ENCODE measurements around the gene TCF7. TPM values are rescaled to one million over a fixed set of nuclear protein-coding genes. Genes with fewer than 3 reads are reported as not detected.

The TCF7 gene
- total RNA-seq, 1 donor from 2014 or later: 4.6 TPM

DNA sequence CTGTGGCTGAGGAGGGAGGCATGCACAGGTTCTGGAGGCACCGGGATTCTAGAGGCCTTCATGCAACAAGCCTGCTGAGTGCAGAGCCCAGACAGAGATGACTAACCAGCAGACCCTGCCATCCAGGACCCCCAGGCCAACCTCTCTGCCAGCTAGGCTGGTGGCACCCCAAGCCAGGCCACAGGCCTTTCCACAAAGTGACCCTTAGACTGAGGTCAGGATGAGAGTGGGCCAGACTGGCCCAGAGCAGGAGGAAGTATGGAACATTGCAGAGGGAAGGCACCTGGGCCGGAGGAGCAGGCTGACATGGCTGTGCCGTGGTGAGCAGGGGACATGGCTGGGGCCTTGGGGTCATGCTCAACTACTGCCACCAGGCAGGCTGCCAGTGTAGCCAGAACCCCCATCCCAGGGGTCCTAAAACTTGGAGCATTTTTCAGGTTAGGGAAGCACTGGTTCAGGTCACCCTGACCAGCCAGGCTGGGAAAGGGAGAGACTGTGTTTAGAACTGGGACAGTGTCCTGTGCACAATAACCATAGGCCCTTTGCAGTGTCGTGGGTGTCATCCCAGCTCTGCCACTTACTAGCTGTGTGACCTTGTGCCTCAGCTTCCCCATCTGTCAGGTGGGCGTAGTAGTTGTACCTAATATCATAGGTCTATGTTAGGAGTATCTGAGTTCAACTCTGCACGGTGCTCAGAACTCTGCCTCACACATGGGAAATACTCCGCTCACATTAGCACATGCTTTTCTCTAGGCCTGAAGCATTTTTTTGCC, 17.3 kb downstream of the TCF7 start:
- no peak for ATAC-seq

DNA sequence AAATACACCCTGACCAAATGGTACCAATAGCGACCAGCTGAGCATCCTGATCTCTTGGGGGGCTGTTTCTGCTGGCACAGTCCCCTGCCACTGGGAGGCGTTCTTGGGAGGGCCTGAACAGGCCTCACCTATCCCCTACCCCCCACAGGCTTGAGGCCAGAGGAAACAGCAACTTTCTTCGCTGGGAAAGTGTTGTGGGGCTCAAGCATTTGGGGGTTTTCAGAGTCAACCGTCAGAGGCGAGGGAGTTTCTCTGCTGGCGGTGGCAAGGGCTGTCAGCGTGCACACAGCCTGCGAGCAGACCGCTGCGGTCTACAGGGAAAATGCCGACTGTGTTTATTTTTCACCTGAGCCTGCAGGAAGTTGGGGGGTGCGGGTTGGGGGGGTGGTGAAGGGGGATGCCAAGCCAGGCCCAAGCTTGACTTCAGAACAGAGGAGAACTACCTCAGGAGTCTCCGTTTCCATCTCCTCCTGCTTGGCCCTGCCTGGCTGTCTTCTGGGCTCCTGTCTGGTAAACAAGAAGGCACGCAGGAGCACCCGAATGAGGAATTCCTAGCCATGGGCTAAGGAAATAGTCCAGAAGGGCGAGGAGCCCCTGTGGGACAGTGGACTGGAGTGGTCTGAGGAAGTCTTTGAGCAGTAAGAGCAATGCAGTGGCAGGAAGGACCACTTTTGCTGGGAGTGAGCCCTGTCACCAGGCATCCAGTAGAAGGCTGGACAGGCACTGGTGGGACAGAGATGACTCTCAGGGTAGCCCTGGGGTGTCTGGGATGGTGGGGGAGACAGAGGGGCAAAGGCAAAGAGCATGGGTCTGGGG, 18.1 kb downstream of the TCF7 start:
- no peak for ATAC-seq

- no peak for ATAC-seq
These were observed 18.9 kb downstream of the TCF7 start for GRCh38 chr5:134133188-134133994.

DNA sequence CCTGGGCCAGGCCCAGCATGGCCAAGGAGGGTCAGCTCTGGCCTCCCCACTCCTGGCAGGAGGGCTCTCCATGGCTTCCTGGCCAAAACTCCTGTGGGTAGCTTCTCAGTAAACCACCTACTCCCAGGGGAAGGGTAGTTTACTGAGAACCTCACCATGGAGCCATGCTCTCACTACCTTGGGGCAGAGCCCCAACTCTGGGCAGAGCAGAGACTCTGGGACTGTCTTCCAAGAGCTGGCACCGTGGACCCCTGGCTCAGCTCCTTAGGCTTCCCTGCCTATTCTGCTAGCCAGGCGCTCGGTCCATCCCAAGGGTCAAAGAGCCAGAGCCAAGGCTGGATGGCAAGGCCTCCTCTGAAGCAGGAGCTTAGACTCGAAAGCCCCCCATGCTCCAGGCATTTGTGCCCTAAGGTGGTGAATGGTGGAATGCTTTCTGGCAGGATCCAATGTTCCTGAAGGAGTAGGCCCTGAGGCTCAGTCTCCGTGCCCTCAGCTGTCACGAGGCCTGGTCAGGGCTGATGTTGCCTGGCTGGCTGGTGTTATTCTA, 19.6 kb downstream of the TCF7 start:
- no peak for ATAC-seq

GRCh38 chr5:134135091-134135655, 20.7 kb downstream of the TCF7 start:
- no peak for ATAC-seq

DNA sequence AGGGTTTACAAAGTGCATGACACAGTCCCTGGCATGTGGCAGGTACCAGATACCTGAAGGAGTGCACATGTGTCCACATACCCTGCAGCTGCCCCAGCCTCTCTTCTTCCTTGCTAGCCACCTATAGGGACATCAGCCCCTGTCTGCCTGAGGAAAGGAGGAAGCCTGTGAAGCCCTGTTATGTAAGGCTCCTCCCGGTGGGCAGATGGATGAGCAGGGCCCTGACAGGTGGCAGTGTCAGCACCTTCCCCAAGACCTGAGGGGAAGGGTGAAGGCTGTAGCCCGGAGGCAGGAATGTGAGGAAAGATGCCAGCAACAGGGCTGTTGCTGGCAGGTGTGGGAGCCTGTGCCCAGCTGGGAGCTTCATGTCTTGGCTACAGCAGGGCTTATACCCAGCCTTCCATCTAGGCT, 21.7 kb downstream of the TCF7 start:
- ATAC-seq: no peak

DNA sequence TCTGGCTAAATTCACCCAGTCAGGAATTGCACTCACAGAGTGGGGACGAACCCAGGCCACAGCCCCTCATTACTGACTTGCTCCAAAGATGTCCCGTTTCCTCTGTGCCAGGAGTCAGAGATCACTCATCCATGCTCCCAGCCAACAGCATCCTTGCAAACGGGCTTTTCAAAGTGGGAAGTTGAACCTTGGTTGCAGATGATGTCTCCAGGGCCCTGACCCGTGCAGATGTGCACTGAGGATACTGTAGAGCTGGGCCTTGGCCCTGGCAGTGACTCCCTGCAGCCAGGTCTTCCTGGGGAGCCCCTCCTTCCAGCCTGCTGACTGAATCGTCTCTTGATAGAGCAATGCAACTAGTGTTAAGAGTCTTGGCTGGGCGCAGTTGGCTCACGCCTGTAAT, 22.3 kb downstream of the TCF7 start:
- no peak for ATAC-seq

DNA sequence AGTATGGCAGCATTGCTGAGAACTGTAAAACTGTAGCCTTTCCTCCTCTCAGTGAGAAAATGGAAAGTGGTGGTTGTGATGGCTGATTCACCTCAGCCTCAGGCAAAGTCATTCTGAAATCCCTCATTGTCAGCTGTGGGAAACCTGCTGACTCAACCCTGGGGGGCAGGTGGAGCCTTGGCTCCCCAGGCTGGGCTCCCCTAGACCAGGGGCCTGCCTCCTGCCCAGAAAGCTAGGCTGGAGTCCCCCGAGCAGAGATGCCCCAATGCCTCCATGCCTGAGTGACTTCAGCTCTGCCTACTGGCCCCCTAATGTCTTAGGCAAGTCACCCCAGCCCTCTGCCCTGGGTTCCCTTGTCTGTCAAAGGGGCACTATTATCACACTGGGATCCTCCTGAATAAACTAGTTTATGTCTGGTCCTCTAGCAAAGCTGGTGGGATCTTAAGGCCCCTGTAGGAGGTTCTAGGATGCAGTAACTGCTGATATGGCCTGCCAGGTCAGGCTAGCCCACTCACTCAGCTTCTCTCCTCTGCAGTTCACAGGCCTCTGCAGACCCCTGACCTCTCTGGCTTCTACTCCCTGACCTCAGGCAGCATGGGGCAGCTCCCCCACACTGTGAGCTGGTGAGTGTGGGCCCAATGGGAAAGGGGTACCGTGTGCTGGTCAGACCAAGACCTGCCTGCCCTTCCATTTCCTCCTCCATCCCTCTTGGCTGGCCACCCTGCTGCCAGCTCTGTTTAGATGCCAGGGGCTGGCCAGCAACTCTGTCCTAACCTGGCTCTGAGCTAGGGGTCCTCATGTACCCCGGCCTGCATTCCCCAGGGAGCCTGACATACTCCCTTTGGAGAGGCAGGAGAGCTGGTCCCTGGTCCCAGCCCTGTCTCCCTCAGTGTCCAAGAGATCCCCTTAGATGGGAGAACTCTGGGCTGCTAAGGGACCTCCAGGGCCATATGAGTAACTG, 24.2 kb downstream of the TCF7 start:
- no peak for ATAC-seq

- ATAC-seq: no peak
These were observed 24.9 kb downstream of the TCF7 start for GRCh38 chr5:134139377-134139851.

GRCh38 chr5:134139891-134140469, 25.5 kb downstream of the TCF7 start:
- no peak for ATAC-seq

GRCh38 chr5:134140530-134141201, 26.2 kb downstream of the TCF7 start:
- ATAC-seq: peak; percentile 79

DNA sequence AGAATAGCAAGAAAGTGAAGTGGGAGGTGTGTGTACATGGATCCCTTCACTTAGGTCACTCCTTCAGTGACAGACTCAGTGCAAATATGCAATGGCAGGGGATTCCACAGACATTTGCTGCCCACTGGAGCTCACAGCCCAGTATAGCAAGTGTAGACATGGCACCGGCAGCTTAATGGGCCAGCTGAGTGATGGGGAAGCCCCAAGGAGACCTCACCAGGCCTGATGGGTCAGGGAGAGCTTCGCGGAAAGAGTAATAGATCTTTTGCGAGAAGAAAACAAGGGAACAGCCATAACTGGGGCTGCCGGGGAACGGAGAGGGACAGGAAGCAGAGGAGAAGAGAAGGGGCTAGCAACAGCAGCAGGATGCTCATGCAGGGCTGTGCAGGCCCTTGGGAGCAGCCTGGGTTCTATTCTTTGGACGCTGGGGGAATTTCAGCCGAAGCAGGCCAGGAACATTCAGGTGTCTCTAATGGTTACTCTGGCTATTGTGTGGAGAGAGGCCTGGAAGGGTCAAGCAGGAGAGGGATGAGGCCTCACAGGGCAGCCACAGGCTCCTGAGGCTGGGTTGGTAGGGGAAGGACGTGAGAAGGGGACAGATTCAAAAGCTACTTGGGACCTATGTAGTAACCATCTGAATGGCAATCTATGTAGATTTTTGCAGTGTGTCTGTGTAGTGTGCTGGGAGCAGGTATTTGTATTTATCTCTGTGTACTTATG, 27.0 kb downstream of the TCF7 start:
- no peak for ATAC-seq

- ATAC-seq: no peak
These were observed 27.6 kb downstream of the TCF7 start for GRCh38 chr5:134142052-134142451.

- ATAC-seq: no peak
These were observed 28.3 kb downstream of the TCF7 start for GRCh38 chr5:134142806-134143205.

GRCh38 chr5:134143431-134143830, 28.9 kb downstream of the TCF7 start:
- no peak for ATAC-seq

DNA sequence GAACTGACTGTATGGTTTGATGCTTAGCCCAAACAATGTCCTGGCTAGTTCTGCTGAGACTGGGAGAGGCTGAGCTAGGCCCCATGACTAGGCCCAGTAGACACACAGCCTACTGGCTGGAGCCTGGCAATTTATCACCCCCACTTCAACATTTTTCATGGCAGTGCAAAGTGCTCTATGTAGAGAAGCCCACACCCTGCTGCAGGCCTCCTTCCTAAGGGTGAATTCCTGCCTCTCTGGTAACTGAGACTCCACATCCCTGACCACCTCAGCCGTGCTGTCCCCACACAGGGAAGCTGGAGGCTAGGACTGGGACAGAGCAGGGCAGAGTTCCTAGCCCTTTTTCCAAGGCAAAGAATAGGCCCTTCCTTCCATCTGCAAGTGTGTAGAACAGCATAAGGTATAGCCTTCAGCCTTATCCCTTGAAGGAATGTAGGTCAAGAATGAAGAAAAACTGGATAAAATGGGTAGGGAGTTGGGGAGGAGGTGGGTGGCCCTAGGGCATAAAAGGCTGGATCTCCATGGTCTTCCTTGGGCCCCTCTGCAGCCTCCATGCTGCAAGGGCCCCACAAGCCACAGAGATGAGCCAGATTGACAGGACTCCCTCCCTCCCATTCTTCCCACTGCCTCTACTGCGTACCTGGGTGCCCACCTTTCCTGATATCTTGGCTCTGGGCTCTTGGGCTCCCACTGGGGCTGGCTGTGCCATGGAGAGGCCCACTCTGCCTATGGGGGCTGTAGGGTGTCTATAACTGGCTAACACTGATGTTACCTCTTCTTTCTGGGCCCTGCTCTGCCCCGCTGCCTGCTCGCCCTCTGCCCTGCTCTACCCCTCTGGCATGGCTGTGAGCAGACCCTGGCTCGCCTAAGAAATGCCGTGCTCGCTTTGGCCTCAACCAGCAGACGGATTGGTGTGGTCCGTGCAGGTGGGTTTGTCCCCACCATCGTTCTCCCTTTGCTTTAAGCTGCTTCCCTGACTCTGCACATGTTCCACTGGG, 29.8 kb downstream of the TCF7 start:
- no peak for ATAC-seq

DNA sequence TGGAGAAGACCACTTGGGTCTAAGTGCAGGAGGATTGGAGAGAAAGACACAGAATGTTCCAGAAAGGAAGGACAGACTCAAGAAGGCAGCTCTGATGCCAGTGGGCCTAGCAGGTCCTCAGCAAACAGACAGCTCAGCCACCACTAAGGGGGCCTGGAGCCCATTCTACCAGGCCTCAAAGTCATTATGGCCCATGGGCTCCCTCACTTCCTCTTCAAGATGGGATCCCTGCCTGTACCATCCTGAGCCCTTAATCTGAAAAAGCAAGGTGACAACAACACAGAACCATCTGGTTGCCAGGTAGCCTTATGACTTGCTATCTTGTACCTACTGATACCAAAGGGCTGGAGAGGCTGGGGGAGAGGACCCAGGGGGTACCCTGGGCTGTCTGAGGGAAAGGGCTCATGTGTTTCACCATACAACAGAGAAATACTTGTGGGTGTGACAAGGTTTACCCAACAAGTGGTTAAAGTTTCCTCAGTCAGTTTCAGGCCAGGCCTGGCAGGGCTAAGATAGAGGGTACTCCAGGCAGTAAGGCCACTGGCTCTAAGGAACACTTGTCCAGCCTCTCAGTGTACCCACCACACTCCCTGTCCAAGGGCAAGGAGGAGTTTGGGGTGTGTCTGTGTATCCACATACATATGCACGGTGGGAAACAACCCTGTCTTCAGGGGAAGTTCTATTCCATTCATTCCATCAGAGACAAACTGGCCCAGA, 30.7 kb downstream of the TCF7 start:
- no peak for ATAC-seq

Measured in esophagus mucosa (tissue), 1 donor.